ENCODE measurements around the gene SLC9C1.

Gene SLC9C1

GRCh38 chr3:112104774-112105173, 189.2 kb downstream of the SLC9C1 start:
- FAIRE-seq, result no peak

- FAIRE-seq, result no peak
Measured at GRCh38 chr3:112101916-112102315, 192.1 kb downstream of the SLC9C1 start.

GRCh38 chr3:112097378-112097777, 196.6 kb downstream of the SLC9C1 start:
- no peak for FAIRE-seq

GRCh38 chr3:112096176-112096575, 197.8 kb downstream of the SLC9C1 start:
- no peak for FAIRE-seq

GRCh38 chr3:112095731-112096130, 198.3 kb downstream of the SLC9C1 start:
- no peak for FAIRE-seq

GRCh38 chr3:112093180-112093522, 200.9 kb downstream of the SLC9C1 start:
- FAIRE-seq, result no peak

GRCh38 chr3:112092496-112093179, 201.4 kb downstream of the SLC9C1 start:
- no peak for FAIRE-seq

- FAIRE-seq, result no peak
Measured at GRCh38 chr3:112090887-112091586, 203.0 kb downstream of the SLC9C1 start.

All from A204.1 (cell line).